ENCODE data around the gene TMEM266.
A peak's percentile ranks its signal among the peaks of the same experiment; 100 is the strongest.

Gene TMEM266

DNA sequence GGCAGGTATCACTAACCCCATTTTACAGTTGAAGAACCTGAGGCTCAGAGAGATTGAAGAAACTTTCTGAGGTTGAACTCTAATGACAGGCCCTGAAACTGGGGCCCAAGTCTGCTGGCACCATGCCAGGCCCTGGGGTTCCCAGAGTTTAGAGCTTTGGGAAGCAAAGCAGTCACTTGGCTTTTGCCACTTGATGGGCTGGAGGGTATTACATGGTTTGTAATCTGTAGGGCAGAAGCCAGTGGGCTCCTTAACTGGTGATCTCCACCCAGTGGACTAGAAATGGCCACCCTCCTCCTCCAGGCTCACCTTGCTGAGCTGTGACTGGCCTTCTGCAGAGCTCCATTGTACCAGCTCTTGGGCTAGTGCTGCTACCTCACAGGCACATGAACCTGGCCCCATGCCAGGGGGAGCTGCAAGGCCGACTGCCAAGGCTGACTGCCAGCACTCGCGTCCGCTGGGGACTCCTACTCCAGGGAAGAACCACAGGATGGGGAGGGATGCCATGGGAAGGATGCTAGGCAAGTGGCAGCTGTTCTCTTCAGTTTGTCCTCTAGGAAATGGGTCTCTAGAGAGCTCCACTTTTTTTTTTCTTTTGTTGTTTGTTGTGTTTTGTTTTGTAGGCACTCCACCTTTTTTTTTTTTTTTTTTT lies 146.7 kb downstream of the TMEM266 start:
- DNase-seq: peak; percentile 43

DNA sequence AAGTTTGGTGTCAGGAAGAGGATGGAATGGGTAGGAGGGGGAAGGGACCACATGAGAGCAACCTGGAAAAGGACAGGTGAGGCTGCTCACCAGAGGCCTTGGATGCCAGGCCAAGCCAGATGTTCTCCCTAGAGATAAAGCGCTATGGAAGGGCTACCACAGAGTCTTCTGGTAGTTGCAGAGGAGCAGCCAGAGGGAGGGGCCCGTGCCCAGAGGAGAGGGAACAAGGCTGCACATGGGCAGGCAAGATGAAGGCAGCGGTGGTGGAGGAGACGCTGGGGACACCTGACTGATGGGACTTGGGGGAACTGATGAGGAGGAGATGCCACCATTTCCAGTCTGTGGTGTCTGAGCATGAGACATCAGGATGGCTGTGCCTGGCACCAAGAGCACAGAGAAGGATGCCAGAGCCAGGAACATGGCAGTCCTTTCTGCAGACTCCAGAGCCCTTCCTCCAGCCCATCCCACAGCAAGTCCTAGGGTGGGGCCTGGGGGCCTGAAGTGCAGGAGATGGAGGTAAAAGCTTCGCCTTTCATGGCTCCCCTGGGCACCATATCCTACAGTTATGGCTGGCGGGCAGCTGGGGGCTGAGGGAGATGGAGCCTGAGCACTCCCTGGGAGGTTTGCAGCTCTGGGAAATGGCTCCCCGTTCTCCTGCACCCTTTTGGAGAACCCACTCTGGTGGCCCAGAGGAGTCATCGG lies 148.4 kb downstream of the TMEM266 start:
- no peak for DNase-seq

- DNase-seq: no peak
These were observed 149.1 kb downstream of the TMEM266 start for GRCh38 chr15:76208786-76209424.

DNA sequence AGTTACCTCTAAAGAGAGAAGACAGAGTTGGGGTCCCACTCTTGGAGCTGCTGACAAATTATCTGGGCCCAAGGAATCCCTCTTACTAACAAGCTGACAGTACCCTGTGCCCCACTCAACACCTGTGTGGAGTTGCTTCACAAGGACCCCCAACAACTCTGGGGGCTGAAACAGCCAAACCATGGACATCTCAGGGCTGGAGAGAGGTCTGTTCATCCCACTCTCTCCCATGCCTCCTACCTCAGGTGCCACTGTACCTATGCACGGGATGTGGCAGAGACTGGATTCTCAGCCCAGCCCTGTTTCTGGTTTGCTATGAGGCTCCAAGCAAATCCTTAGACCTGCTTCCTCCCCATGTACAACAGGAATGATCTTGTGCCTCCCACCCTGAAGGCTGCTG lies 149.7 kb downstream of the TMEM266 start:
- DNase-seq: no peak

GRCh38 chr15:76209942-76210341 lies 150.2 kb downstream of the TMEM266 start:
- DNase-seq: no peak

- no peak for DNase-seq
These were observed 155.8 kb downstream of the TMEM266 start for GRCh38 chr15:76215634-76216033.

- no peak for DNase-seq
These were observed 157.5 kb downstream of the TMEM266 start for GRCh38 chr15:76217029-76217881.

GRCh38 chr15:76217882-76218217 lies 158.1 kb downstream of the TMEM266 start:
- no peak for DNase-seq

- DNase-seq: no peak
These were observed 161.4 kb downstream of the TMEM266 start for GRCh38 chr15:76221085-76221767.

DNA sequence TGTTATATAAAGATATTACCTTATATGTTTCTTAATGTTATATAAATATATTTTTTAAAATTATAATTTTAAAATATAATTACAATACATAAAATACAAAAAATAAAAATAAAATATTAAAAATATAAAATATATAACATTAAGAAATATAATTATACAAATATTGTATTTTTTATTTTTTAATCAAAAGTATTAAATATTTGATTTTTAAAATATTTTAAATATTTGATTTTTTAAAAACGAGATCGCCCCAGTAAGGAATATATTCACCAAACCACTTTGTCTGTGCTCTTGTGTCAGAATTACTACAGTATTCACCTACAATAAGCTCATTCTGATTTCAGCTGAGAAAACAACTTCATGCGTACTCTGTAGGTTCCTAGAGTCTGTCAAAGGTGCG lies 162.4 kb downstream of the TMEM266 start:
- no peak for DNase-seq

- DNase-seq: no peak
These were observed 163.7 kb downstream of the TMEM266 start for GRCh38 chr15:76223521-76223920.

DNA sequence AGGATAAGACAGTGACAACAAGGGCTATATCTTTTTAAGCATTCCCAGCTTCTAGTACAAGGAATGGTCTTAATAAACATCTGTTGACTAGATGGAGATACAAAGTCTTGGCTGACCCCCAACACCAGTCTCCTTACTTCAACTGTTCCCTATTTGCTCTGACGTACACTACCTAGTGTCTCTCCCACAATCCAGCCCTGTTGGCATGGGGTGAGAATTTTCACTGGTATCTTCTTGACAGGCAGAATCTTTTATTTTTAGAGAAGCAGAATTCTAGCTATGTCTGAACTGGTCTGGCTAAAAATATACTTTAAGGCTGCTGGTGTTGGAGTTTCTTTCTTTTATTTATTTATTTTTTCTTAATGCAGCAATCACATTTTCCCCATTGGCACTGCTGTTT lies 169.5 kb downstream of the TMEM266 start:
- DNase-seq: no peak

GRCh38 chr15:76233921-76234320 lies 174.1 kb downstream of the TMEM266 start:
- no peak for DNase-seq

GRCh38 chr15:76234337-76234889 lies 174.6 kb downstream of the TMEM266 start:
- DNase-seq: no peak

- DNase-seq: peak; percentile 29
These were observed 175.5 kb downstream of the TMEM266 start for GRCh38 chr15:76235186-76235826.

- DNase-seq: no peak
These were observed 176.6 kb downstream of the TMEM266 start for GRCh38 chr15:76236350-76236749.

GRCh38 chr15:76239786-76240185 lies 180.0 kb downstream of the TMEM266 start:
- no peak for DNase-seq

GRCh38 chr15:76245072-76245610 lies 185.4 kb downstream of the TMEM266 start:
- DNase-seq: no peak

DNA sequence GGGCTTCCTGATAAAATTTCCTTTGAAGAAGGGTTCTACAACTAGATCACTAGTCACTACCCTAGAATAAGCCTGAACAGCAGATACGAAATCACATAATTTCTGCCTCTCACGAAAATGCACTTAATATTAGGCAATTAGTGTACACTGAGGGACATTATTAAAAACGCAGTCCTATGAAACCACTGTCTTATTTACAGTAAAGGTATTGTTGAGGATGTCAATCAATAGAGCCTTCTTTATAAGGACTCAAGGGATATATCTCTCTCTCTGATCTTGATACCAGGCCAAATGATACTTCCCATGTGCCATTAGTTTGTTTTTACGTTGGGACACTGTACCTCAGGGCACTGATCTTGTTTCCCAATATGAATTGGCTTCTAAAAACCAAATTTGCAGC lies 191.9 kb downstream of the TMEM266 start:
- DNase-seq: no peak

- DNase-seq: no peak
These were observed 192.5 kb downstream of the TMEM266 start for GRCh38 chr15:76252249-76252648.

DNA sequence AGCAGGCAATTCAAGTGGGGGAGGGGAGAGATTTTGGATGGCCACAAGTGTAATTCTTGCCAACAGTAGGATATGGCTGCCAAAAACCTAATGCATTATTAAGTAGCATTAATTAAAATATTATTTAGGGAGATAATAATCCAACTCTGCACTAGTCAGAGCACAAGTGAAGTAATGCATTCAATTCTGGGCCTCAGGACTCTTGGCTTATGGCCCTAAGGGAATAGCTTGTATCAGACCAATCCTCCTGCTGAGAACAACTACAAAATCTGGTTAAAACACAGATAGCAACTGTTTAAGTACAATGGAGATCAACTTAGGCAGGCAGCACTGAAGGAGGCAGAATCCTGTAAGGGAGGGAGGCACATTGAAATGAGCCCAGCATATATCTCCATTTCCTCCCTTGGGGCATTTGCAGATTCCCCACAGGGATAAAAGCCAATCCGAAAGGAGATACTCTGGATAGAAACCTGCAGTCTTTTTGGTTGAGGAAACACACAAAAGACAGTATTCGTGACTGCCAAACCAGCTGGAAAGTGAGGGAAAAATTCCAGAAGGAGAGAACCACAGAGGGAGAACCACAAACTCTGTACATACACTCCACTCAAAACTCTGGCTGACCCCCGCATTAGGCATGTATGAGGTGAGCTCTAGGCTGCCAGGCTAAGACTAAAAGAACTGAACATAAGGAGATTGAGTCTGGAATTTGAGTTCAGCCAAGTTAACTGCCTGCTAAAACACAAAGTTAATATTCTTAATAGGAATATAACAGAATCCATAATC lies 194.1 kb downstream of the TMEM266 start:
- no peak for DNase-seq

All from NCI-H510A treated with DMSO at 0.1 percent for 48 hours (cell line).